HG03060 (cell line): ENCODE results near the gene SDK1.
"Not testable (repeated sequence)": the region's sequence is repeated elsewhere in the genome, so short reads cannot be mapped to it uniquely, and the experiment has no call there.

Experiments used
- ATAC-seq: cut with Tn5 transposase; IDR thresholded peaks from one replicate; pipeline ENCODE4 v1.9.1; 2021; ENCODE audit warnings: low read depth, moderate number of reproducible peaks; ENCODE audit not compliant: unreplicated experiment

The SDK1 gene

GRCh38 chr7:4288791-4289394, 987.8 kb downstream of the SDK1 start:
- ATAC-seq: no peak

- no peak for ATAC-seq
Measured at GRCh38 chr7:4297165-4297917, 996.3 kb downstream of the SDK1 start.

GRCh38 chr7:4297918-4298219, 996.8 kb downstream of the SDK1 start:
- no peak for ATAC-seq

GRCh38 chr7:4299431-4299830, 998.4 kb downstream of the SDK1 start:
- ATAC-seq: no peak

GRCh38 chr7:4302203-4302905, 1001.3 kb downstream of the SDK1 start:
- ATAC-seq: no peak

- no peak for ATAC-seq
Measured at GRCh38 chr7:4307316-4308204, 1006.5 kb downstream of the SDK1 start.

GRCh38 chr7:4308205-4308590, 1007.1 kb downstream of the SDK1 start:
- ATAC-seq: no peak

GRCh38 chr7:4313911-4314310, 1012.9 kb downstream of the SDK1 start:
- ATAC-seq: not testable (repeated sequence)

- not testable (repeated sequence) for ATAC-seq
Measured at GRCh38 chr7:4314316-4314715, 1013.3 kb downstream of the SDK1 start.
